HCT116 (cell line): Measurements from ENCODE around the gene ZNF320. TPM values are rescaled to one million over a fixed set of nuclear protein-coding genes. Genes with fewer than 3 reads are reported as not detected.
"Not testable (repeated sequence)": the region's sequence is repeated elsewhere in the genome, so short reads cannot be mapped to it uniquely, and the experiment has no call there.

Experiments
- ATAC-seq: fragments of 200-7000 bp; cut with Tn5 transposase; 2 replicates; pipeline ENCODE4 v1.9.1; 2020; ENCODE audit warnings: mild to moderate bottlenecking, moderate library complexity
- BruUV-seq: library from RNA; stranded (reverse); fragments of 400-500 nt; replicated peaks from 2 replicates; lab custom pipeline; 2021; lab: Mats Ljungman, UMichigan
- CTCF ChIA-PET: fragments of 300-600 bp; sonication (Branson Sonifier 250); formaldehyde crosslinking; loops from one replicate; lab custom pipeline; 2021; ENCODE audit warnings: antibody characterized with exemption; lab: Charles Lee
- POLR2A ChIA-PET: fragments of 300-600, 350-600 bp; sonication (Branson Sonifier 250); formaldehyde crosslinking; loops from one replicate; lab custom pipeline; 2021; ENCODE audit warnings: antibody characterized with exemption; lab: Charles Lee
- RAD21 ChIA-PET, 2 experiments: fragments of 300-600 bp; sonication (Branson Sonifier 250); formaldehyde crosslinking; loops; one replicate each; lab custom pipeline; 2023; ENCODE audit warnings: low total read pairs in 2 of 2; ENCODE audit not compliant: uncharacterized antibody in 2 of 2, unreplicated experiment in 2 of 2, low non-redundant PET in 1 of 2; lab: Charles Lee
- DNase-seq: peaks from one replicate; pipeline ENCODE4 v3.0.0-alpha.2; 2010; ENCODE audit warnings: low read depth, low spot score
- H2AFZ ChIP-seq: fragments of 200-600 bp; shearing (Covaris generic), sonication (generic); 2 replicates; pipeline ENCODE4 v1.6.1; 2017; ENCODE audit warnings: low read depth, mixed run types, mixed read lengths, antibody characterized with exemption, low read length; ENCODE audit not compliant: poor library complexity, severe bottlenecking
- H3K27ac ChIP-seq: 2 replicates; pipeline ENCODE4 v1.5.1; 2012; ENCODE audit warnings: low read depth, low read length
- H3K27me3 ChIP-seq: fragments of 200-600 bp; sonication (generic); 2 replicates; pipeline ENCODE4 v1.6.1; 2016; ENCODE audit warnings: mixed run types, low read length, mixed read lengths; ENCODE audit not compliant: insufficient read depth
- H3K36me3 ChIP-seq, 2 experiments: fragments of 200-500 bp in 1 of 2; fragments of 200-600 bp in 1 of 2; sonication (Bioruptor generic) in 1 of 2; sonication (generic) in 1 of 2; 2 replicates each; pipeline versions ENCODE4 v1.5.1 to v1.6.1; 2014 to 2016; ENCODE audit warnings: low read length in 2 of 2, inconsistent platforms in 1 of 2, mixed read lengths in 1 of 2, mixed run types in 1 of 2; ENCODE audit not compliant: insufficient read depth in 2 of 2, control insufficient read depth in 1 of 2
- H3K4me1 ChIP-seq, 2 experiments: fragments of 200-600 bp in 1 of 2; sonication (generic) in 1 of 2; 2 replicates each; pipeline versions ENCODE4 v1.5.1 to v1.6.1; 2012 to 2017; ENCODE audit warnings: low read length in 2 of 2, inconsistent platforms in 1 of 2, mild to moderate bottlenecking in 1 of 2, mixed read lengths in 1 of 2, mixed run types in 1 of 2, moderate library complexity in 1 of 2; ENCODE audit not compliant: insufficient read depth in 2 of 2, control insufficient read depth in 1 of 2
- H3K4me2 ChIP-seq: fragments of 200-600 bp; sonication (generic); 2 replicates; pipeline ENCODE4 v1.6.1; 2017; ENCODE audit warnings: mixed run types, low read length, mixed read lengths
- H3K4me3 ChIP-seq, 2 experiments: fragments of 200-600 bp in 1 of 2; sonication (generic) in 1 of 2; replicated peaks in 1 of 2; 2 replicates each; pipeline ENCODE4 v1.5.1; 2011 to 2016; ENCODE audit warnings: low read length in 2 of 2, control low read depth in 1 of 2, low read depth in 1 of 2, mild to moderate bottlenecking in 1 of 2, mixed read lengths in 1 of 2, mixed run types in 1 of 2
- H3K79me2 ChIP-seq: fragments of 200-600 bp; sonication (generic); 2 replicates; pipeline ENCODE4 v1.6.1; 2017; ENCODE audit warnings: mild to moderate bottlenecking, mixed run types, low read length, moderate library complexity, mixed read lengths; ENCODE audit not compliant: insufficient read depth
- H3K9ac ChIP-seq: fragments of 200-600 bp; sonication (generic); 2 replicates; pipeline ENCODE4 v1.6.1; 2016; ENCODE audit warnings: low read length, mixed read lengths
- H3K9me2 ChIP-seq: fragments of 200-600 bp; sonication (generic), shearing (Covaris generic); 2 replicates; pipeline ENCODE4 v1.6.1; 2017; ENCODE audit warnings: mixed run types, mild to moderate bottlenecking, moderate library complexity; ENCODE audit not compliant: insufficient read depth
- H3K9me3 ChIP-seq, 2 experiments: fragments of 200-500 bp in 1 of 2; fragments of 200-600 bp in 1 of 2; sonication (Bioruptor generic) in 1 of 2; sonication (generic) in 1 of 2; 2 replicates each; pipeline ENCODE4 v1.6.1; 2014 to 2017; ENCODE audit warnings: low read length in 2 of 2, mixed read lengths in 2 of 2, inconsistent platforms in 1 of 2, low read depth in 1 of 2, mild to moderate bottlenecking in 1 of 2, mixed run types in 1 of 2, moderate library complexity in 1 of 2; ENCODE audit not compliant: control insufficient read depth in 1 of 2, insufficient read depth in 1 of 2
- H4K20me1 ChIP-seq: fragments of 200-600 bp; sonication (generic), shearing (Covaris generic); 2 replicates; pipeline ENCODE4 v1.6.1; 2017; ENCODE audit warnings: mixed run types, mild to moderate bottlenecking, moderate library complexity; ENCODE audit not compliant: insufficient read depth
- ATF3 ChIP-seq: IDR thresholded peaks from 2 replicates; pipeline ENCODE4 v1.6.1; 2012
- CBX3 ChIP-seq: IDR thresholded peaks from 2 replicates; pipeline ENCODE4 v1.6.1; 2012; ENCODE audit warnings: low read depth
- CEBPB ChIP-seq: IDR thresholded peaks from 2 replicates; pipeline ENCODE4 v1.6.1; 2012; ENCODE audit warnings: low read depth
- EGR1 ChIP-seq: IDR thresholded peaks from 2 replicates; pipeline ENCODE4 v1.6.1; 2012; ENCODE audit warnings: low read depth
- ELF1 ChIP-seq: IDR thresholded peaks from 2 replicates; pipeline ENCODE4 v1.6.1; 2012; ENCODE audit warnings: low read depth, borderline replicate concordance
- EZH2 ChIP-seq: fragments of 200-600 bp; sonication (generic); IDR thresholded peaks from 2 replicates; pipeline ENCODE4 v1.6.1; 2017; ENCODE audit warnings: antibody characterized with exemption, mixed run types
- EZH2phosphoT487 ChIP-seq: fragments of 200-600 bp; IDR thresholded peaks from 2 replicates; pipeline ENCODE4 v1.6.1; 2018; ENCODE audit warnings: antibody characterized with exemption, borderline replicate concordance
- FOSL1 ChIP-seq: IDR thresholded peaks from 2 replicates; pipeline ENCODE4 v1.6.1; 2012; ENCODE audit warnings: low read depth
- JUND ChIP-seq: IDR thresholded peaks from 2 replicates; pipeline ENCODE4 v1.6.1; 2012
- POLR2A ChIP-seq: IDR thresholded peaks from 2 replicates; pipeline ENCODE4 v1.7.0; 2011; ENCODE audit warnings: borderline replicate concordance; ENCODE audit not compliant: insufficient read depth, insufficient read length; ENCODE audit errors: extremely low read depth
- RAD21 ChIP-seq: IDR thresholded peaks from 2 replicates; pipeline ENCODE4 v1.6.1; 2012; ENCODE audit warnings: low read depth, mild to moderate bottlenecking
- SIN3A ChIP-seq: IDR thresholded peaks from 2 replicates; pipeline ENCODE4 v1.6.1; 2012; ENCODE audit warnings: low read depth
- SP1 ChIP-seq: IDR thresholded peaks from 2 replicates; pipeline ENCODE4 v1.6.1; 2012; ENCODE audit warnings: low read depth
- SRF ChIP-seq: IDR thresholded peaks from 2 replicates; pipeline ENCODE4 v1.6.1; 2012; ENCODE audit warnings: low read depth
- YY1 ChIP-seq: IDR thresholded peaks from 2 replicates; pipeline ENCODE4 v1.6.1; 2011; ENCODE audit warnings: low read length, low read depth, moderate library complexity, mild to moderate bottlenecking; ENCODE audit not compliant: insufficient replicate concordance; ENCODE audit errors: extremely low read depth
- intact Hi-C: fragments of 100-400 bp; cut with micrococcal nuclease; formaldehyde crosslinking; loops from 2 replicates; pipeline ENCODE4 v1.10.0; 2022
- total RNA-seq: library from RNA; stranded (reverse); gene quantifications from one replicate; pipeline ENCODE4 v1.2.1, GENCODE V29; 2021; ENCODE audit not compliant: unreplicated experiment

The ZNF320 gene
- total RNA-seq, 1 experiment from 2014 or later, result 9.2 TPM

GRCh38 chr19:52944703-52945493, 47.5 kb upstream of the ZNF320 start:
- H3K4me2 ChIP-seq, H3K27me3 ChIP-seq, POLR2A ChIA-PET, H3K79me2 ChIP-seq, H3K9ac ChIP-seq, H4K20me1 ChIP-seq, CTCF ChIA-PET, BruUV-seq, RAD21 ChIA-PET, ATAC-seq, H3K27ac ChIP-seq, H3K4me3 ChIP-seq, DNase-seq, H3K9me2 ChIP-seq, H3K36me3 ChIP-seq, H2AFZ ChIP-seq: not testable (repeated sequence)
- Histone ChIP-seq H3K9me3 (peaks cover 15 to 17% of the 10 kb centered on the region in 2 experiments; a peak in 2 of 4 replicates), H3K4me1 (peaks cover 5 to 12% of the 10 kb centered on the region in 2 experiments; a peak in 2 of 4 replicates)
- intact Hi-C loops, result loop anchor here (5.0 kb wide), 1 partner anchor 48 kb away; the partner anchor contains the start of gene ZNF320

GRCh38 chr19:52943884-52944643, 46.6 kb upstream of the ZNF320 start:
- H3K4me3 ChIP-seq, result no peak overlapping the region
- intact Hi-C loops, result loop anchor here (2.0 to 5.0 kb wide), 2 partner anchors 19 to 47 kb away; partner anchors contain the start of genes ZNF320 and ZNF816
- DNase-seq (no peak), ATAC-seq (no peak)
- no peak overlapping the region for H3K27ac ChIP-seq
- H2AFZ ChIP-seq, result no peak overlapping the region
- no peaks in the 10 kb centered on the region for H3K9me2 ChIP-seq
- no peaks in the 10 kb centered on the region for H3K36me3 ChIP-seq
- no peak overlapping the region for H3K9ac ChIP-seq
- peaks cover 12% of the 10 kb centered on the region; the same call in 1 of the 2 replicates for H3K79me2 ChIP-seq
- peaks cover 5 to 12% of the 10 kb centered on the region in 2 experiments; a peak in 2 of 4 replicates for H3K4me1 ChIP-seq
- H3K4me2 ChIP-seq, result no peak overlapping the region
- CTCF ChIA-PET, result no interaction called here
- peaks cover 8 to 11% of the 10 kb centered on the region in 2 experiments; a peak in 2 of 4 replicates for H3K9me3 ChIP-seq
- BruUV-seq, result no TSS peak
- TF ChIP-seq YY1 (no peak), POLR2A (no peak), RAD21 (no peak), JUND (no peak), SIN3A (no peak), SP1 (no peak), EZH2phosphoT487 (no peak), ATF3 (no peak), CBX3 (no peak), EGR1 (no peak), ELF1 (no peak), CEBPB (no peak), EZH2 (no peak), FOSL1 (no peak), SRF (no peak)
- POLR2A ChIA-PET, result no interaction called here
- RAD21 ChIA-PET, result no interaction called here
- H4K20me1 ChIP-seq, result no peaks in the 10 kb centered on the region
- H3K27me3 ChIP-seq, result no peaks in the 10 kb centered on the region
